Fibroblast of lung (primary cell): Measurements from ENCODE around the gene ITGAL.

ENCODE experiments used
- CTCF ChIP-seq, 2 donors: IDR thresholded peaks in 1 of 2; conservative IDR thresholded peaks in 1 of 2; 1 replicate in 1 of 2; 2 replicates in 1 of 2; pipeline ENCODE4 v1.5.1; 2011 to 2012; ENCODE audit warnings: low read length in 2 of 2, control low read depth in 1 of 2, inconsistent platforms in 1 of 2, low read depth in 1 of 2, mild to moderate bottlenecking in 1 of 2
- EZH2 ChIP-seq: IDR thresholded peaks from 2 replicates; pipeline ENCODE4 v1.5.1; 2012; ENCODE audit warnings: low read length, control low read depth, mild to moderate bottlenecking; ENCODE audit errors: missing control alignments

GRCh38 chr16:30493941-30494488, 21.5 kb downstream of the ITGAL start:
- TF ChIP-seq CTCF (conservative IDR thresholded peaks at IDR 0.05 in 1 of 2, IDR thresholded peaks at IDR 0.05 in 1 of 2; ENCODE audit: low read depth in 1 of 2, low read length in 2 of 2) (no peak), EZH2 (no peak)
